HEK293 (cell line): Measurements from ENCODE around the gene S100A10.

Experiments used
- CTCF ChIA-PET: fragments of 350-600 bp; formaldehyde crosslinking; extraction: SDS; loops from one replicate; lab custom pipeline; 2021; ENCODE audit warnings: antibody characterized with exemption; lab: Yijun Ruan, JAX
- POLR2A ChIA-PET: fragments of 300-600 bp; formaldehyde crosslinking; extraction: SDS; loops from one replicate; lab custom pipeline; 2020; ENCODE audit warnings: antibody characterized with exemption, inconsistent platforms; lab: Yijun Ruan, JAX
- H3K27ac ChIP-seq: fragments of 200-500 bp; sonication (Bioruptor generic); 2 replicates; pipeline ENCODE4 v1.5.1; 2014; ENCODE audit warnings: low read depth, low read length, control low read depth, inconsistent platforms; ENCODE audit errors: extremely low read depth
- H3K36me3 ChIP-seq, 2 experiments: fragments of 200-500 bp in 1 of 2; sonication (Bioruptor generic) in 1 of 2; 1 replicate in 1 of 2; 2 replicates in 1 of 2; pipeline ENCODE4 v1.5.1; 2014 to 2017; ENCODE audit warnings: inconsistent platforms in 2 of 2, low read length in 2 of 2; ENCODE audit not compliant: control insufficient read depth in 2 of 2, insufficient read depth in 1 of 2
- H3K4me1 ChIP-seq: fragments of 200-500 bp; sonication (Bioruptor generic); 2 replicates; pipeline ENCODE4 v1.5.1; 2014; ENCODE audit warnings: mild to moderate bottlenecking, low read length, inconsistent platforms; ENCODE audit not compliant: control insufficient read depth, insufficient read depth
- H3K4me3 ChIP-seq: 2 replicates; pipeline ENCODE4 v1.5.1; 2011; ENCODE audit warnings: low read depth, mild to moderate bottlenecking, control low read depth, low read length, moderate library complexity
- H3K9me3 ChIP-seq: fragments of 200-500 bp; sonication (Bioruptor generic); 2 replicates; pipeline ENCODE4 v1.5.1; 2014; ENCODE audit warnings: low read depth, low read length, inconsistent platforms; ENCODE audit not compliant: control insufficient read depth, insufficient read depth
- TRIM28 ChIP-seq: IDR thresholded peaks from 2 replicates; pipeline ENCODE4 v1.6.1; 2011; ENCODE audit warnings: low read length, control low read depth, borderline replicate concordance
- ZBTB1 ChIP-seq: fragments of 450-650 bp; formaldehyde crosslinking; IDR thresholded peaks from 2 replicates; pipeline ENCODE4 v1.5.1; 2016; ENCODE audit warnings: missing biosample characterization, missing genetic modification characterization
- ZIC2 ChIP-seq: fragments of 450-650 bp; formaldehyde crosslinking; IDR thresholded peaks from 2 replicates; pipeline ENCODE4 v1.5.1; 2016; ENCODE audit warnings: missing biosample characterization, missing genetic modification characterization
- ZNF10 ChIP-seq: fragments of 450-650 bp; formaldehyde crosslinking; IDR thresholded peaks from 2 replicates; pipeline ENCODE4 v1.5.1; 2017; ENCODE audit warnings: missing biosample characterization, missing genetic modification characterization
- ZNF114 ChIP-seq: fragments of 450-650 bp; formaldehyde crosslinking; IDR thresholded peaks from 2 replicates; pipeline ENCODE4 v1.5.0; 2017; ENCODE audit warnings: missing biosample characterization, missing genetic modification characterization
- ZNF221 ChIP-seq: fragments of 450-650 bp; formaldehyde crosslinking; IDR thresholded peaks from 2 replicates; pipeline ENCODE4 v1.5.1; 2017; ENCODE audit warnings: missing biosample characterization, missing genetic modification characterization, borderline replicate concordance
- ZNF350 ChIP-seq: fragments of 450-650 bp; formaldehyde crosslinking; IDR thresholded peaks from 2 replicates; pipeline ENCODE4 v1.5.0; 2017; ENCODE audit warnings: missing biosample characterization, mild to moderate bottlenecking, missing genetic modification characterization
- ZNF48 ChIP-seq: fragments of 450-650 bp; formaldehyde crosslinking; IDR thresholded peaks from 2 replicates; pipeline ENCODE4 v1.5.1; 2016; ENCODE audit warnings: missing biosample characterization, missing genetic modification characterization
- ZNF510 ChIP-seq: fragments of 450-650 bp; formaldehyde crosslinking; IDR thresholded peaks from 2 replicates; pipeline ENCODE4 v1.5.1; 2018; ENCODE audit warnings: mild to moderate bottlenecking, missing genetic modification characterization, missing biosample characterization; ENCODE audit not compliant: insufficient replicate concordance
- ZNF529 ChIP-seq: fragments of 450-650 bp; formaldehyde crosslinking; IDR thresholded peaks from 2 replicates; pipeline ENCODE4 v1.5.1; 2017; ENCODE audit warnings: missing genetic modification characterization, missing biosample characterization; ENCODE audit not compliant: insufficient replicate concordance
- ZNF548 ChIP-seq: fragments of 450-650 bp; formaldehyde crosslinking; IDR thresholded peaks from 2 replicates; pipeline ENCODE4 v1.5.1; 2016; ENCODE audit warnings: missing biosample characterization, missing genetic modification characterization
- ZNF571 ChIP-seq: fragments of 450-650 bp; formaldehyde crosslinking; IDR thresholded peaks from 2 replicates; pipeline ENCODE4 v1.5.0; 2017; ENCODE audit warnings: missing biosample characterization, missing genetic modification characterization
- ZNF610 ChIP-seq: fragments of 450-650 bp; formaldehyde crosslinking; IDR thresholded peaks from 2 replicates; pipeline ENCODE4 v1.5.1; 2016; ENCODE audit warnings: missing biosample characterization, missing genetic modification characterization, borderline replicate concordance
- ZNF654 ChIP-seq: fragments of 450-650 bp; formaldehyde crosslinking; IDR thresholded peaks from 2 replicates; pipeline ENCODE4 v1.5.1; 2016; ENCODE audit warnings: low read depth, missing biosample characterization, missing genetic modification characterization
- ZNF701 ChIP-seq: fragments of 450-650 bp; formaldehyde crosslinking; IDR thresholded peaks from 2 replicates; pipeline ENCODE4 v1.5.1; 2016; ENCODE audit warnings: missing biosample characterization, missing genetic modification characterization
- ZNF76 ChIP-seq: fragments of 450-650 bp; formaldehyde crosslinking; IDR thresholded peaks from 2 replicates; pipeline ENCODE4; 2016; ENCODE audit warnings: low read depth, missing biosample characterization, missing genetic modification characterization, borderline replicate concordance
- ZNF776 ChIP-seq: fragments of 450-650 bp; formaldehyde crosslinking; IDR thresholded peaks from 2 replicates; pipeline ENCODE4 v1.5.0; 2017; ENCODE audit warnings: missing biosample characterization, missing genetic modification characterization, borderline replicate concordance
- ZNF785 ChIP-seq: fragments of 450-650 bp; formaldehyde crosslinking; IDR thresholded peaks from 2 replicates; pipeline ENCODE4 v1.5.1; 2016; ENCODE audit warnings: missing biosample characterization, missing genetic modification characterization
- ZSCAN16 ChIP-seq: fragments of 450-650 bp; formaldehyde crosslinking; IDR thresholded peaks from 2 replicates; pipeline ENCODE4 v1.5.1; 2016; ENCODE audit warnings: missing biosample characterization, missing genetic modification characterization
- TF ChIP-seq, protein P1 (sequence below): fragments of 450-650 bp; formaldehyde crosslinking; IDR thresholded peaks from 2 replicates; pipeline ENCODE4 v1.5.1; 2016; ENCODE audit warnings: missing biosample characterization, missing genetic modification characterization, low read depth
- TF ChIP-seq, protein P2 (sequence below): fragments of 450-650 bp; IDR thresholded peaks from 2 replicates; pipeline ENCODE4 v1.5.1; 2018; ENCODE audit warnings: missing biosample characterization, mild to moderate bottlenecking, missing genetic modification characterization

The S100A10 gene

GRCh38 chr1:151966061-151966460 lies 27.6 kb downstream of the S100A10 start (continued):
- TF ChIP-seq ZNF571 (tag by site-specific recombination) (no peak), ZNF785 (tag by site-specific recombination) (no peak), ZNF221 (tag by site-specific recombination) (no peak), ZSCAN16 (tag by site-specific recombination) (no peak)

GRCh38 chr1:151964510-151964909 lies 29.1 kb downstream of the S100A10 start:
- Histone ChIP-seq H3K4me1 (peaks cover 5% of the 10 kb centered on the region; the same call in 1 of the 2 replicates), H3K27ac (no peak overlapping the region), H3K4me3 (no peak overlapping the region), H3K9me3 (no peaks in the 10 kb centered on the region), H3K36me3 (no peaks in the 10 kb centered on the region)
- ChIA-PET POLR2A (no interaction called here), CTCF (interaction anchor here (0.6 to 11.4 kb wide), 5 partner anchors 30 to 483 kb away, joined by 4 to 409 read pairs (median 6); no protein-coding TSS in a partner anchor)
- TF ChIP-seq ZNF548 = no peak
- no peak for TF ChIP-seq ZNF510 (tag by site-specific recombination)
- TF ChIP-seq ZNF571 (tag by site-specific recombination) = no peak
- TF ChIP-seq ZNF350 (tag by site-specific recombination) = no peak
- TF ChIP-seq ZNF114 (tag by site-specific recombination) = no peak

- peaks cover 1% of the 10 kb centered on the region; the same call in 1 of the 2 replicates for H3K4me1 ChIP-seq
- H3K27ac ChIP-seq = no peak overlapping the region
- ChIA-PET POLR2A (no interaction called here), CTCF (interaction anchor here (0.7 to 11.4 kb wide), 6 partner anchors 9 to 77 kb away, joined by 3 to 409 read pairs (median 4); no protein-coding TSS in a partner anchor)
- TF ChIP-seq ZIC2 (tag by site-specific recombination) (no peak), ZNF76 (no peak), ZNF654 (tag by site-specific recombination) (no peak), ZNF610 (tag by site-specific recombination) (no peak), ZNF776 (no peak), ZBTB1 (tag by site-specific recombination) (no peak), ZNF701 (tag by site-specific recombination) (no peak), ZNF529 (tag by site-specific recombination) (no peak), TRIM28 (no peak), ZNF785 (tag by site-specific recombination) (no peak), ZNF10 (no peak), ZNF48 (tag by site-specific recombination) (no peak)
- TF ChIP-seq, protein P1, sequence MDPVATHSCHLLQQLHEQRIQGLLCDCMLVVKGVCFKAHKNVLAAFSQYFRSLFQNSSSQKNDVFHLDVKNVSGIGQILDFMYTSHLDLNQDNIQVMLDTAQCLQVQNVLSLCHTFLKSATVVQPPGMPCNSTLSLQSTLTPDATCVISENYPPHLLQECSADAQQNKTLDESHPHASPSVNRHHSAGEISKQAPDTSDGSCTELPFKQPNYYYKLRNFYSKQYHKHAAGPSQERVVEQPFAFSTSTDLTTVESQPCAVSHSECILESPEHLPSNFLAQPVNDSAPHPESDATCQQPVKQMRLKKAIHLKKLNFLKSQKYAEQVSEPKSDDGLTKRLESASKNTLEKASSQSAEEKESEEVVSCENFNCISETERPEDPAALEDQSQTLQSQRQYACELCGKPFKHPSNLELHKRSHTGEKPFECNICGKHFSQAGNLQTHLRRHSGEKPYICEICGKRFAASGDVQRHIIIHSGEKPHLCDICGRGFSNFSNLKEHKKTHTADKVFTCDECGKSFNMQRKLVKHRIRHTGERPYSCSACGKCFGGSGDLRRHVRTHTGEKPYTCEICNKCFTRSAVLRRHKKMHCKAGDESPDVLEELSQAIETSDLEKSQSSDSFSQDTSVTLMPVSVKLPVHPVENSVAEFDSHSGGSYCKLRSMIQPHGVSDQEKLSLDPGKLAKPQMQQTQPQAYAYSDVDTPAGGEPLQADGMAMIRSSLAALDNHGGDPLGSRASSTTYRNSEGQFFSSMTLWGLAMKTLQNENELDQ (tag by site-specific recombination) = no peak
- TF ChIP-seq, protein P2, sequence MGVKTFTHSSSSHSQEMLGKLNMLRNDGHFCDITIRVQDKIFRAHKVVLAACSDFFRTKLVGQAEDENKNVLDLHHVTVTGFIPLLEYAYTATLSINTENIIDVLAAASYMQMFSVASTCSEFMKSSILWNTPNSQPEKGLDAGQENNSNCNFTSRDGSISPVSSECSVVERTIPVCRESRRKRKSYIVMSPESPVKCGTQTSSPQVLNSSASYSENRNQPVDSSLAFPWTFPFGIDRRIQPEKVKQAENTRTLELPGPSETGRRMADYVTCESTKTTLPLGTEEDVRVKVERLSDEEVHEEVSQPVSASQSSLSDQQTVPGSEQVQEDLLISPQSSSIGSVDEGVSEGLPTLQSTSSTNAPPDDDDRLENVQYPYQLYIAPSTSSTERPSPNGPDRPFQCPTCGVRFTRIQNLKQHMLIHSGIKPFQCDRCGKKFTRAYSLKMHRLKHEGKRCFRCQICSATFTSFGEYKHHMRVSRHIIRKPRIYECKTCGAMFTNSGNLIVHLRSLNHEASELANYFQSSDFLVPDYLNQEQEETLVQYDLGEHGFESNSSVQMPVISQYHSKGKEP (tag by site-specific recombination) = no peak
- no peaks in the 10 kb centered on the region for H3K9me3 ChIP-seq
- no peak overlapping the region for H3K4me3 ChIP-seq
- H3K36me3 ChIP-seq = no peaks in the 10 kb centered on the region
Observed at GRCh38 chr1:151963288-151963687, 30.4 kb downstream of the S100A10 start.
